IMR-90 (cell line): ENCODE measurements around the gene SLC30A1. TPM values are rescaled to one million over a fixed set of nuclear protein-coding genes. Genes with fewer than 3 reads are reported as not detected.

Experiments
- ATAC-seq: fragments of 200-7000 bp; cut with Tn5 transposase; 2 replicates; pipeline ENCODE4 v1.9.1; 2020; ENCODE audit warnings: low read depth, mild to moderate bottlenecking, moderate library complexity
- BruUV-seq: library from RNA; stranded (reverse); fragments of 400-500 nt; replicated peaks from 2 replicates; lab custom pipeline; 2021; lab: Mats Ljungman, UMichigan
- CTCF ChIA-PET: fragments of 300-600 bp; formaldehyde crosslinking; extraction: SDS; loops from one replicate; lab custom pipeline; 2021; ENCODE audit warnings: antibody characterized with exemption; lab: Yijun Ruan, JAX
- POLR2A ChIA-PET: fragments of 300-600 bp; sonication (Branson Sonifier 250); formaldehyde crosslinking; loops from one replicate; lab custom pipeline; 2022; ENCODE audit warnings: antibody characterized with exemption; ENCODE audit not compliant: unreplicated experiment; lab: Charles Lee
- DNase-seq: peaks from one replicate; pipeline ENCODE4 v3.0.0; 2013
- H2AFZ ChIP-seq: replicated peaks from 2 replicates; pipeline ENCODE3; 2013; ENCODE audit warnings: low read length, mild to moderate bottlenecking; ENCODE audit not compliant: poor library complexity
- H2AK5ac ChIP-seq: 2 replicates; pipeline ENCODE4 v1.6.1; 2013; ENCODE audit warnings: low read depth, low read length, inconsistent platforms
- H2AK9ac ChIP-seq: replicated peaks from 2 replicates; pipeline ENCODE3; 2013; ENCODE audit warnings: mild to moderate bottlenecking, low read depth, low read length, moderate library complexity; ENCODE audit not compliant: poor library complexity
- H2BK120ac ChIP-seq: 2 replicates; pipeline ENCODE4 v1.6.1; 2013; ENCODE audit warnings: low read depth, low read length, inconsistent platforms
- H2BK15ac ChIP-seq: 3 replicates; pipeline ENCODE4 v1.6.1; 2013; ENCODE audit warnings: low read depth, low read length, inconsistent platforms
- H2BK20ac ChIP-seq: 2 replicates; pipeline ENCODE4 v1.6.1; 2013; ENCODE audit warnings: low read depth, mild to moderate bottlenecking, inconsistent platforms, low read length, moderate library complexity
- H2BK5ac ChIP-seq: 2 replicates; pipeline ENCODE4 v1.6.1; 2013; ENCODE audit warnings: mild to moderate bottlenecking, low read depth, low read length, inconsistent platforms; ENCODE audit not compliant: poor library complexity, severe bottlenecking
- H3K14ac ChIP-seq: replicated peaks from 2 replicates; pipeline ENCODE4 v1.6.1; 2013; ENCODE audit warnings: low read depth, low read length, inconsistent platforms
- H3K18ac ChIP-seq: 2 replicates; pipeline ENCODE4 v1.6.1; 2013; ENCODE audit warnings: low read depth, low read length, control low read depth
- H3K23ac ChIP-seq: 2 replicates; pipeline ENCODE4 v1.6.1; 2013; ENCODE audit warnings: low read depth, low read length, inconsistent platforms
- H3K27ac ChIP-seq: 2 replicates; pipeline ENCODE4 v1.5.1; 2013; ENCODE audit warnings: mild to moderate bottlenecking, control low read depth, low read length; ENCODE audit not compliant: insufficient read depth
- H3K27me3 ChIP-seq: 2 replicates; pipeline ENCODE4 v1.6.1; 2013; ENCODE audit warnings: low read length; ENCODE audit not compliant: control insufficient read depth, insufficient read depth
- H3K36me3 ChIP-seq: 2 replicates; pipeline ENCODE4 v1.6.1; 2013; ENCODE audit warnings: low read length, mixed read lengths; ENCODE audit not compliant: control insufficient read depth, insufficient read depth
- H3K4ac ChIP-seq: 2 replicates; pipeline ENCODE4 v1.6.1; 2013; ENCODE audit warnings: low read depth, low read length, inconsistent platforms
- H3K4me1 ChIP-seq: 2 replicates; pipeline ENCODE4 v1.6.1; 2013; ENCODE audit warnings: low read length, mixed read lengths; ENCODE audit not compliant: control insufficient read depth, insufficient read depth
- H3K4me2 ChIP-seq: 2 replicates; pipeline ENCODE4 v1.6.1; 2013; ENCODE audit warnings: low read depth, mild to moderate bottlenecking, control low read depth, low read length, moderate library complexity
- H3K4me3 ChIP-seq: 2 replicates; pipeline ENCODE4 v1.5.1; 2013; ENCODE audit warnings: low read depth, mild to moderate bottlenecking, control low read depth, low read length, moderate library complexity; ENCODE audit not compliant: insufficient read depth
- H3K56ac ChIP-seq: 2 replicates; pipeline ENCODE4 v1.6.1; 2013; ENCODE audit warnings: low read length, inconsistent platforms; ENCODE audit not compliant: insufficient read depth; ENCODE audit errors: extremely low read depth
- H3K79me1 ChIP-seq, 2 experiments: 2 replicates each; pipeline ENCODE4 v1.6.1; 2013; ENCODE audit warnings: low read length in 2 of 2, inconsistent platforms in 1 of 2, low read depth in 1 of 2
- H3K9ac ChIP-seq: 2 replicates; pipeline ENCODE4 v1.6.1; 2013; ENCODE audit warnings: low read depth, low read length, control low read depth
- H3K9me1 ChIP-seq: 2 replicates; pipeline ENCODE4 v1.6.1; 2013; ENCODE audit warnings: low read length, inconsistent platforms; ENCODE audit not compliant: insufficient read depth
- H3K9me3 ChIP-seq: 2 replicates; pipeline ENCODE4 v1.6.1; 2013; ENCODE audit warnings: low read length; ENCODE audit not compliant: control insufficient read depth, insufficient read depth
- H4K20me1 ChIP-seq: 2 replicates; pipeline ENCODE4 v1.6.1; 2013; ENCODE audit warnings: low read length, inconsistent platforms; ENCODE audit not compliant: insufficient read depth
- H4K5ac ChIP-seq: 2 replicates; pipeline ENCODE4 v1.6.1; 2013; ENCODE audit warnings: mild to moderate bottlenecking, low read depth, low read length, control low read depth
- H4K8ac ChIP-seq, 2 experiments: 2 replicates each; pipeline ENCODE4 v1.6.1; 2013; ENCODE audit warnings: low read depth in 2 of 2, low read length in 2 of 2, control low read depth in 1 of 2, inconsistent platforms in 1 of 2
- H4K91ac ChIP-seq: 2 replicates; pipeline ENCODE4 v1.6.1; 2013; ENCODE audit warnings: low read depth, low read length, inconsistent platforms; ENCODE audit not compliant: insufficient read depth
- BHLHE40 ChIP-seq: fragments of 150-350 bp; IDR thresholded peaks from 2 replicates; pipeline ENCODE4 v1.6.1; 2016; ENCODE audit warnings: mild to moderate bottlenecking, low read depth, low read length
- MAFK ChIP-seq: IDR thresholded peaks from 2 replicates; pipeline ENCODE4 v1.6.1; 2012; ENCODE audit warnings: low read depth, low read length, improper control_type of control experiment
- RAD21 ChIP-seq: IDR thresholded peaks from 2 replicates; pipeline ENCODE4 v1.6.1; 2012; ENCODE audit warnings: low read length, improper control_type of control experiment
- RCOR1 ChIP-seq: IDR thresholded peaks from 2 replicates; pipeline ENCODE4 v1.6.1; 2012; ENCODE audit warnings: mild to moderate bottlenecking, low read length, improper control_type of control experiment; ENCODE audit not compliant: insufficient replicate concordance
- WGBS, 2 experiments: methylation state at CpG; one replicate each; pipeline versions ENCODE4 v1.1.5 to v1.1.7; 2013; ENCODE audit warnings: missing lambda C conversion rate in 2 of 2; ENCODE audit not compliant: insufficient read length in 1 of 2; ENCODE audit errors: extremely low coverage in 2 of 2; 5-methylcytosine and 5-hydroxymethylcytosine counted together
- dilution Hi-C: fragments of 300-500 bp; cut with HindIII; formaldehyde crosslinking; loops from one replicate; pipeline ENCODE4 v1.14.3; 2018; ENCODE audit warnings: low sequenced_read_pairs; ENCODE audit not compliant: unreplicated experiment
- in situ Hi-C: fragments of 300-500 bp; cut with MboI; formaldehyde crosslinking; loops from 3 replicates; pipeline ENCODE4 v1.14.3; 2019; ENCODE audit warnings: low sequenced_read_pairs, inconsistent platforms, mixed read lengths
- intact Hi-C: fragments of 100-400 bp; cut with micrococcal nuclease; formaldehyde crosslinking; loops from 2 replicates; pipeline ENCODE4 v1.10.0; 2022
- polyA plus RNA-seq, 3 experiments: library from polyadenylated mRNA; depleted of rRNA; stranded (reverse); fragments of >200 nt; gene quantifications; 2 replicates each; pipeline ENCODE4 v1.2.3, GENCODE V29; 2012; ENCODE audit warnings: low replicate concordance in 1 of 3
- total RNA-seq: library from RNA; depleted of rRNA; stranded (reverse); fragments of >200 nt; gene quantifications from 2 replicates; pipeline ENCODE4 v1.2.3, GENCODE V29; 2012
- TF ChIP-seq, protein P1 (sequence below): fragments of 150-350 bp; IDR thresholded peaks from 2 replicates; pipeline ENCODE4 v1.6.1; 2017; ENCODE audit warnings: mild to moderate bottlenecking, antibody characterized with exemption, low read length, low read depth
- TF ChIP-seq, protein P2 (sequence below): conservative IDR thresholded peaks from 2 replicates; pipeline ENCODE4 v1.5.1; 2012; ENCODE audit warnings: mild to moderate bottlenecking, low read depth, low read length, improper control_type of control experiment

The SLC30A1 gene
- total and polyA plus RNA-seq, 2 of the 4 experiments (the other 2 are of a cell fraction) = 5.4 to 8.4 TPM

DNA sequence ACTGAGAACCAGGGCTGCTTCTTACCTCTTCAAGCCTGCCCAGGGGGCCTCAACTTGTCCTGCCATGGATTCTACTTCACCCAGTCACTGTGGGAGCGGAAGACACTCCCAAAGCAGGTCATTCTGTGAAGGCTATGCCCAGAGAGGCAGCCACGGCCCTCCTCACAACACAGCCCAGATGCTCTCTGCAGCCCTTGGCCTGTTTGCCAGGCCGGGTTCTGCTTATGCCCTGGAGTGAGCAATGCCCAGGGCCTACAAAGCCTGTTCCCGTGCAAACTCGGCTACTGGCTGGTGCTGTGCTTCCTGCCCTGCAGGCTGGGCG is 33.8 kb upstream of the SLC30A1 start:
- Histone ChIP-seq H3K9ac (no peak overlapping the region), H3K14ac (peak overlapping the region; percentile 100), H2AK9ac (peak overlapping the region; percentile 87), H3K36me3 (no peaks in the 10 kb centered on the region), H2BK20ac (peak overlapping the region; percentile 100), H3K27me3 (no peaks in the 10 kb centered on the region), H3K9me3 (no peaks in the 10 kb centered on the region), H2BK5ac (peak overlapping the region; percentile 80), H4K5ac (peak overlapping the region; percentile 82), H3K18ac (peak overlapping the region; percentile 93), H2BK15ac (peak overlapping the region; percentile 99; the same call in 2 of the 3 replicates), H3K27ac (peak overlapping the region; percentile 85; the same call in 1 of the 2 replicates), H4K8ac (peak overlapping the region; percentile 84 to 99; a peak in 3 of 4 replicates), H4K91ac (peak overlapping the region; percentile 99), H3K56ac (peak overlapping the region; percentile 83; the same call in 1 of the 2 replicates), H3K4me3 (no peak overlapping the region), H2BK120ac (peak overlapping the region; percentile 100), H4K20me1 (no peaks in the 10 kb centered on the region), H3K4me2 (no peak overlapping the region), H3K9me1 (peaks cover 13% of the 10 kb centered on the region), H2AK5ac (peak overlapping the region; percentile 99), H3K4ac (peak overlapping the region; percentile 99), H3K79me1 (no peaks in the 10 kb centered on the region), H2AFZ (peak overlapping the region; percentile 99), H3K4me1 (peaks cover 9% of the 10 kb centered on the region), H3K23ac (peak overlapping the region; percentile 97)
- intact Hi-C loops (loop anchor here (1.0 kb wide), 1 partner anchor 33 kb away; the partner anchor contains the start of gene SLC30A1), dilution Hi-C loops (no loop called here), in situ Hi-C loops (no loop called here)
- no TSS peak for BruUV-seq
- ATAC-seq (no peak; the same call in 1 of the 2 replicates), DNase-seq (no peak)
- CTCF ChIA-PET = interaction anchor here (0.6 to 0.7 kb wide), 2 partner anchors 93 to 841 kb away, joined by 3 read pairs; no protein-coding TSS in a partner anchor
- TF ChIP-seq BHLHE40 = no peak
- TF ChIP-seq RCOR1 = no peak
- no peak for TF ChIP-seq RAD21
- no peak for TF ChIP-seq MAFK
- TF ChIP-seq, protein P1, sequence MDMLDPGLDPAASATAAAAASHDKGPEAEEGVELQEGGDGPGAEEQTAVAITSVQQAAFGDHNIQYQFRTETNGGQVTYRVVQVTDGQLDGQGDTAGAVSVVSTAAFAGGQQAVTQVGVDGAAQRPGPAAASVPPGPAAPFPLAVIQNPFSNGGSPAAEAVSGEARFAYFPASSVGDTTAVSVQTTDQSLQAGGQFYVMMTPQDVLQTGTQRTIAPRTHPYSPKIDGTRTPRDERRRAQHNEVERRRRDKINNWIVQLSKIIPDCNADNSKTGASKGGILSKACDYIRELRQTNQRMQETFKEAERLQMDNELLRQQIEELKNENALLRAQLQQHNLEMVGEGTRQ = no peak
- TF ChIP-seq, protein P2, sequence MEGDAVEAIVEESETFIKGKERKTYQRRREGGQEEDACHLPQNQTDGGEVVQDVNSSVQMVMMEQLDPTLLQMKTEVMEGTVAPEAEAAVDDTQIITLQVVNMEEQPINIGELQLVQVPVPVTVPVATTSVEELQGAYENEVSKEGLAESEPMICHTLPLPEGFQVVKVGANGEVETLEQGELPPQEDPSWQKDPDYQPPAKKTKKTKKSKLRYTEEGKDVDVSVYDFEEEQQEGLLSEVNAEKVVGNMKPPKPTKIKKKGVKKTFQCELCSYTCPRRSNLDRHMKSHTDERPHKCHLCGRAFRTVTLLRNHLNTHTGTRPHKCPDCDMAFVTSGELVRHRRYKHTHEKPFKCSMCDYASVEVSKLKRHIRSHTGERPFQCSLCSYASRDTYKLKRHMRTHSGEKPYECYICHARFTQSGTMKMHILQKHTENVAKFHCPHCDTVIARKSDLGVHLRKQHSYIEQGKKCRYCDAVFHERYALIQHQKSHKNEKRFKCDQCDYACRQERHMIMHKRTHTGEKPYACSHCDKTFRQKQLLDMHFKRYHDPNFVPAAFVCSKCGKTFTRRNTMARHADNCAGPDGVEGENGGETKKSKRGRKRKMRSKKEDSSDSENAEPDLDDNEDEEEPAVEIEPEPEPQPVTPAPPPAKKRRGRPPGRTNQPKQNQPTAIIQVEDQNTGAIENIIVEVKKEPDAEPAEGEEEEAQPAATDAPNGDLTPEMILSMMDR = no peak
- POLR2A ChIA-PET = interaction anchor here (0.6 kb wide), 1 partner anchor 50 kb away, joined by 4 read pairs; no protein-coding TSS in a partner anchor
- 88% methylated on average over 4 of the region's 6 CpGs; no CpG with 5 or more reads in 1 of the 2 experiments for WGBS, 2 experiments
